Liver (tissue), 9 donors: Measurements from ENCODE around the gene ALK. TPM values are rescaled to one million over a fixed set of nuclear protein-coding genes. Genes with fewer than 3 reads are reported as not detected.

Experiments
- DNase-seq: peaks from one replicate; pipeline ENCODE4 v3.0.0-alpha.2; 2017; ENCODE audit warnings: low spot score
- H3K27ac ChIP-seq, 2 donors: one replicate each; pipeline ENCODE4 v1.7.0; 2013; ENCODE audit warnings: inconsistent platforms in 2 of 2, low read length in 2 of 2, control low read depth in 1 of 2, low read depth in 1 of 2, mild to moderate bottlenecking in 1 of 2
- H3K27me3 ChIP-seq, 4 donors: one replicate each; pipeline versions ENCODE4 v1.6.1 to v1.7.0; 2013; ENCODE audit warnings: low read length in 3 of 4, inconsistent platforms in 1 of 4, mild to moderate bottlenecking in 1 of 4, moderate library complexity in 1 of 4; ENCODE audit not compliant: control insufficient read depth in 4 of 4, insufficient read depth in 4 of 4
- H3K36me3 ChIP-seq, 4 donors: one replicate each; pipeline versions ENCODE4 v1.6.1 to v1.7.0; 2013; ENCODE audit warnings: low read length in 3 of 4, mild to moderate bottlenecking in 3 of 4, low read depth in 1 of 4, moderate library complexity in 1 of 4; ENCODE audit not compliant: control insufficient read depth in 4 of 4, insufficient read depth in 3 of 4
- H3K4me1 ChIP-seq, 4 donors: one replicate each; pipeline versions ENCODE4 v1.6.1 to v1.7.0; 2013; ENCODE audit warnings: low read length in 3 of 4, mild to moderate bottlenecking in 3 of 4, moderate library complexity in 1 of 4; ENCODE audit not compliant: control insufficient read depth in 4 of 4, insufficient read depth in 4 of 4
- H3K4me3 ChIP-seq, 3 donors: one replicate each; pipeline versions ENCODE4 v1.6.1 to v1.7.0; 2013; ENCODE audit warnings: low read length in 3 of 3, control low read depth in 1 of 3, low read depth in 1 of 3, mild to moderate bottlenecking in 1 of 3
- H3K9ac ChIP-seq, 2 donors: one replicate each; pipeline ENCODE4 v1.7.0; 2013; ENCODE audit warnings: low read length in 2 of 2, mild to moderate bottlenecking in 2 of 2, moderate library complexity in 2 of 2, control low read depth in 1 of 2, low read depth in 1 of 2
- H3K9me3 ChIP-seq, 4 donors: one replicate each; pipeline versions ENCODE4 v1.6.1 to v1.7.0; 2013; ENCODE audit warnings: low read length in 3 of 4; ENCODE audit not compliant: control insufficient read depth in 4 of 4
- CTCF ChIP-seq: fragments of 150-350 bp; IDR thresholded peaks from 2 replicates; pipeline ENCODE4 v1.5.1; 2017; ENCODE audit warnings: improper control_type of control experiment, low read depth, low read length; ENCODE audit not compliant: missing input control
- EGR1 ChIP-seq, 2 donors: IDR thresholded peaks; 2 replicates each; pipeline ENCODE4 v1.6.1; 2016 to 2018; ENCODE audit warnings: antibody characterized with exemption in 2 of 2, low read depth in 2 of 2
- FOXA1 ChIP-seq: IDR thresholded peaks from 2 replicates; pipeline ENCODE4 v1.6.1; 2016; ENCODE audit warnings: antibody characterized with exemption
- GABPA ChIP-seq, 2 donors: IDR thresholded peaks in 1 of 2; conservative IDR thresholded peaks in 1 of 2; 2 replicates each; pipeline ENCODE4 v1.6.1; 2016; ENCODE audit warnings: antibody characterized with exemption in 2 of 2, mild to moderate bottlenecking in 1 of 2, moderate library complexity in 1 of 2
- HNF4A ChIP-seq, 2 donors: conservative IDR thresholded peaks; 2 replicates each; pipeline ENCODE4 v1.6.1; 2016; ENCODE audit warnings: antibody characterized with exemption in 2 of 2, mild to moderate bottlenecking in 2 of 2
- HNF4G ChIP-seq: IDR thresholded peaks from 2 replicates; pipeline ENCODE4 v1.6.1; 2016; ENCODE audit warnings: antibody characterized with exemption
- JUND ChIP-seq, 2 donors: IDR thresholded peaks; 2 replicates each; pipeline ENCODE4 v1.6.1; 2016; ENCODE audit warnings: antibody characterized with exemption in 2 of 2
- NR2F2 ChIP-seq: IDR thresholded peaks from 2 replicates; pipeline ENCODE4 v1.6.1; 2016; ENCODE audit warnings: antibody characterized with exemption
- RAD21 ChIP-seq, 2 donors: IDR thresholded peaks; 2 replicates each; pipeline ENCODE4 v1.6.1; 2016; ENCODE audit warnings: antibody characterized with exemption in 2 of 2, mild to moderate bottlenecking in 2 of 2
- RXRA ChIP-seq, 2 donors: IDR thresholded peaks; 2 replicates each; pipeline ENCODE4 v1.6.1; 2017 to 2018; ENCODE audit warnings: antibody characterized with exemption in 2 of 2, mild to moderate bottlenecking in 1 of 2
- SP1 ChIP-seq: IDR thresholded peaks from 2 replicates; pipeline ENCODE4 v1.6.1; 2018; ENCODE audit warnings: antibody characterized with exemption, mild to moderate bottlenecking
- TAF1 ChIP-seq: conservative IDR thresholded peaks from 2 replicates; pipeline ENCODE4 v1.6.1; 2016; ENCODE audit warnings: antibody characterized with exemption, mild to moderate bottlenecking
- WGBS: extraction: QIAGEN DNeasy Blood & Tissue Kit; methylation state at CpG from one replicate; pipeline ENCODE4 v1.1.7; 2013; 5-methylcytosine and 5-hydroxymethylcytosine counted together
- polyA plus RNA-seq, 2 donors: library from polyadenylated mRNA; stranded (reverse) in 1 of 2; unstranded in 1 of 2; fragments of 200-250 nt in 1 of 2; fragments of >200 nt in 1 of 2; fragmentation: Nextera tagmentation in 1 of 2; extraction: Ambion mirVana in 1 of 2; gene quantifications; one replicate each; pipeline versions ENCODE4 v1.2.1 to v1.2.3, GENCODE V29; 2013 to 2015
- total RNA-seq, 2 donors: library from RNA; depleted of rRNA; stranded (reverse); fragments of >200 nt; gene quantifications; one replicate each; pipeline ENCODE4 v1.2.3, GENCODE V29; 2014
- TF ChIP-seq, protein P1 (sequence below): IDR thresholded peaks from 2 replicates; pipeline ENCODE4 v1.6.1; 2016; ENCODE audit warnings: antibody characterized with exemption
- TF ChIP-seq, protein P2 (sequence below): IDR thresholded peaks from 2 replicates; pipeline ENCODE4 v1.6.1; 2016; ENCODE audit warnings: antibody characterized with exemption
- TF ChIP-seq, protein P3 (sequence below): IDR thresholded peaks from 2 replicates; pipeline ENCODE4 v1.6.1; 2016; ENCODE audit warnings: antibody characterized with exemption, mild to moderate bottlenecking
- TF ChIP-seq, protein P4 (sequence below): IDR thresholded peaks from 2 replicates; pipeline ENCODE4 v1.6.1; 2016; ENCODE audit warnings: antibody characterized with exemption
- donor health status: healthy.
- donor health status: healthy.
- donor health status: healthy.
- donor health status: healthy.
- donor health status: healthy.

ALK gene
- total and polyA plus RNA-seq, 4 donors, result under 0.01 TPM; not detected in 3

DNA sequence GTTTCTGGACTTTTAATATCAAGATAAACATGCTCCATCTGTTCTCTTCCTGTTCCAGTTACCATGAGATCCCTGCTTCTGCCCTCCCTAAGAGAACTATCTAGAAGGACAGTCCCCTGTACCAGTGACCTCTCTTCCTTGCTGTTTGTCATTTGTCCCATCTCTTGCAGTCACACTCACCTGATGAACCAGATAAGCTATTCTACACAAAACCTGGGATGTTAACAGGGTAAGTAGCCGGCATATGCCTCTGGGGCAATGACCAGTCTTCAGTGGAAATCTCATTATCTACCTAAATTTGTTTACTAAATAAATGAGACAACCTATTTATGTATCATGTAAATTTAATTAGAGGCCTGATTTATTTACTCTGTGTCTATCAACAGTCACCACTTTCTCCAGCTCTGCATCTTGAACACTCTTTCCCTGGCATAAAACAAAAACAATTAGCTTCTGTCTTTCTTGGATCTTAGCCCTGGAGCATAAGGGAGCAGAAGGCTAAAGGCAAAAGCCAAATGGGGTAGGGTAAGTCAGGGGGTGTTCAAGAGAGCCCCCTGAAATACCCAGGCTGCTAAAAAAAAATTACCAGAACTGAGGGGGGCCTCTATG lies 337.7 kb downstream of the ALK start:
- H3K27me3 ChIP-seq, result no peaks in the 10 kb centered on the region
- H3K9ac ChIP-seq, result no peak overlapping the region
- H3K9me3 ChIP-seq, result no peaks in the 10 kb centered on the region
- TF ChIP-seq, protein P1, sequence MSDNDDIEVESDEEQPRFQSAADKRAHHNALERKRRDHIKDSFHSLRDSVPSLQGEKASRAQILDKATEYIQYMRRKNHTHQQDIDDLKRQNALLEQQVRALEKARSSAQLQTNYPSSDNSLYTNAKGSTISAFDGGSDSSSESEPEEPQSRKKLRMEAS, result no peak
- no peak for TF ChIP-seq RXRA (IDR thresholded peaks at IDR 0.05)
- H3K36me3 ChIP-seq, result no peaks in the 10 kb centered on the region
- H3K4me1 ChIP-seq, result no peaks in the 10 kb centered on the region
- 94% methylated on average over 1 of the region's 1 CpG for WGBS
- H3K4me3 ChIP-seq, result no peak overlapping the region
- H3K27ac ChIP-seq, result no peak overlapping the region
- no peak for DNase-seq

- 88% methylated on average over 1 of the region's 1 CpG for WGBS
- Histone ChIP-seq H3K27me3 (no peaks in the 10 kb centered on the region), H3K4me1 (no peaks in the 10 kb centered on the region), H3K9me3 (no peaks in the 10 kb centered on the region), H3K36me3 (no peaks in the 10 kb centered on the region), H3K27ac (no peak overlapping the region), H3K4me3 (no peak overlapping the region), H3K9ac (no peak overlapping the region)
- no peak for TF ChIP-seq HNF4A (conservative IDR thresholded peaks at IDR 0.05)
- no peak for TF ChIP-seq RXRA (IDR thresholded peaks at IDR 0.05)
- TF ChIP-seq EGR1 (IDR thresholded peaks at IDR 0.05; ENCODE audit: low read depth in 2 of 2), result no peak
- no peak for TF ChIP-seq RAD21 (IDR thresholded peaks at IDR 0.05)
- no peak for TF ChIP-seq JUND (IDR thresholded peaks at IDR 0.05)
- TF ChIP-seq GABPA (IDR thresholded peaks at IDR 0.05 in 1 of 2, conservative IDR thresholded peaks at IDR 0.05 in 1 of 2), result no peak
- TF ChIP-seq, protein P1, result no peak
- TF ChIP-seq, protein P2, sequence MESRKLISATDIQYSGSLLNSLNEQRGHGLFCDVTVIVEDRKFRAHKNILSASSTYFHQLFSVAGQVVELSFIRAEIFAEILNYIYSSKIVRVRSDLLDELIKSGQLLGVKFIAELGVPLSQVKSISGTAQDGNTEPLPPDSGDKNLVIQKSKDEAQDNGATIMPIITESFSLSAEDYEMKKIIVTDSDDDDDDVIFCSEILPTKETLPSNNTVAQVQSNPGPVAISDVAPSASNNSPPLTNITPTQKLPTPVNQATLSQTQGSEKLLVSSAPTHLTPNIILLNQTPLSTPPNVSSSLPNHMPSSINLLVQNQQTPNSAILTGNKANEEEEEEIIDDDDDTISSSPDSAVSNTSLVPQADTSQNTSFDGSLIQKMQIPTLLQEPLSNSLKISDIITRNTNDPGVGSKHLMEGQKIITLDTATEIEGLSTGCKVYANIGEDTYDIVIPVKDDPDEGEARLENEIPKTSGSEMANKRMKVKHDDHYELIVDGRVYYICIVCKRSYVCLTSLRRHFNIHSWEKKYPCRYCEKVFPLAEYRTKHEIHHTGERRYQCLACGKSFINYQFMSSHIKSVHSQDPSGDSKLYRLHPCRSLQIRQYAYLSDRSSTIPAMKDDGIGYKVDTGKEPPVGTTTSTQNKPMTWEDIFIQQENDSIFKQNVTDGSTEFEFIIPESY, result no peak
- no peak for TF ChIP-seq TAF1
- no peak for TF ChIP-seq FOXA1
- TF ChIP-seq HNF4G, result no peak
- TF ChIP-seq, protein P3, sequence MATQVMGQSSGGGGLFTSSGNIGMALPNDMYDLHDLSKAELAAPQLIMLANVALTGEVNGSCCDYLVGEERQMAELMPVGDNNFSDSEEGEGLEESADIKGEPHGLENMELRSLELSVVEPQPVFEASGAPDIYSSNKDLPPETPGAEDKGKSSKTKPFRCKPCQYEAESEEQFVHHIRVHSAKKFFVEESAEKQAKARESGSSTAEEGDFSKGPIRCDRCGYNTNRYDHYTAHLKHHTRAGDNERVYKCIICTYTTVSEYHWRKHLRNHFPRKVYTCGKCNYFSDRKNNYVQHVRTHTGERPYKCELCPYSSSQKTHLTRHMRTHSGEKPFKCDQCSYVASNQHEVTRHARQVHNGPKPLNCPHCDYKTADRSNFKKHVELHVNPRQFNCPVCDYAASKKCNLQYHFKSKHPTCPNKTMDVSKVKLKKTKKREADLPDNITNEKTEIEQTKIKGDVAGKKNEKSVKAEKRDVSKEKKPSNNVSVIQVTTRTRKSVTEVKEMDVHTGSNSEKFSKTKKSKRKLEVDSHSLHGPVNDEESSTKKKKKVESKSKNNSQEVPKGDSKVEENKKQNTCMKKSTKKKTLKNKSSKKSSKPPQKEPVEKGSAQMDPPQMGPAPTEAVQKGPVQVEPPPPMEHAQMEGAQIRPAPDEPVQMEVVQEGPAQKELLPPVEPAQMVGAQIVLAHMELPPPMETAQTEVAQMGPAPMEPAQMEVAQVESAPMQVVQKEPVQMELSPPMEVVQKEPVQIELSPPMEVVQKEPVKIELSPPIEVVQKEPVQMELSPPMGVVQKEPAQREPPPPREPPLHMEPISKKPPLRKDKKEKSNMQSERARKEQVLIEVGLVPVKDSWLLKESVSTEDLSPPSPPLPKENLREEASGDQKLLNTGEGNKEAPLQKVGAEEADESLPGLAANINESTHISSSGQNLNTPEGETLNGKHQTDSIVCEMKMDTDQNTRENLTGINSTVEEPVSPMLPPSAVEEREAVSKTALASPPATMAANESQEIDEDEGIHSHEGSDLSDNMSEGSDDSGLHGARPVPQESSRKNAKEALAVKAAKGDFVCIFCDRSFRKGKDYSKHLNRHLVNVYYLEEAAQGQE, result no peak
- TF ChIP-seq CTCF, result no peak
- TF ChIP-seq, protein P4, sequence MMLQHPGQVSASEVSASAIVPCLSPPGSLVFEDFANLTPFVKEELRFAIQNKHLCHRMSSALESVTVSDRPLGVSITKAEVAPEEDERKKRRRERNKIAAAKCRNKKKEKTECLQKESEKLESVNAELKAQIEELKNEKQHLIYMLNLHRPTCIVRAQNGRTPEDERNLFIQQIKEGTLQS, result no peak
- TF ChIP-seq NR2F2, result no peak
- TF ChIP-seq SP1, result no peak
- no peak for DNase-seq
Observed at GRCh38 chr2:29583104-29583503, 338.3 kb downstream of the ALK start.
